OCI-LY1 (cell line): Measurements from ENCODE around the gene CD4.
"Not testable (repeated sequence)": the region's sequence is repeated elsewhere in the genome, so short reads cannot be mapped to it uniquely, and the experiment has no call there.

ENCODE experiments used
- H2AFZ ChIP-seq: fragments of 200-600 bp; sonication (generic), shearing (Covaris generic); 2 replicates; pipeline ENCODE4 v1.6.0; 2014; ENCODE audit warnings: antibody characterized with exemption, mild to moderate bottlenecking, low read length
- H3F3A ChIP-seq: fragments of 200-600 bp; sonication (generic), shearing (Covaris generic); 2 replicates; pipeline ENCODE4 v1.6.0; 2014; ENCODE audit warnings: mild to moderate bottlenecking, antibody characterized with exemption, low read length, moderate library complexity; ENCODE audit not compliant: insufficient read depth
- H3K27ac ChIP-seq: fragments of 200-600 bp; sonication (generic); 2 replicates; pipeline ENCODE4 v1.5.1; 2014; ENCODE audit warnings: low read length, mixed run types, mild to moderate bottlenecking, low read depth; ENCODE audit not compliant: poor library complexity, severe bottlenecking
- H3K27me3 ChIP-seq: fragments of 200-600 bp; sonication (generic); 2 replicates; pipeline ENCODE4 v1.6.0; 2014; ENCODE audit warnings: antibody characterized with exemption, mild to moderate bottlenecking, low read length, moderate library complexity; ENCODE audit not compliant: insufficient read depth
- H3K36me3 ChIP-seq: fragments of 200-600 bp; sonication (generic); 2 replicates; pipeline ENCODE4 v1.6.1; 2014; ENCODE audit warnings: mild to moderate bottlenecking, antibody characterized with exemption, low read length, moderate library complexity, mixed read lengths; ENCODE audit not compliant: insufficient read depth
- H3K4me1 ChIP-seq: fragments of 200-600 bp; sonication (generic); 2 replicates; pipeline ENCODE4 v1.5.1; 2014; ENCODE audit warnings: mild to moderate bottlenecking, low read length, moderate library complexity; ENCODE audit not compliant: insufficient read depth, severe bottlenecking
- H3K4me2 ChIP-seq: fragments of 200-600 bp; sonication (generic), shearing (Covaris generic); 2 replicates; pipeline ENCODE4 v1.6.1; 2014; ENCODE audit warnings: low read length
- H3K4me3 ChIP-seq: fragments of 200-600 bp; sonication (generic); 2 replicates; pipeline ENCODE4 v1.5.1; 2014; ENCODE audit warnings: low read length, low read depth, mild to moderate bottlenecking, mixed read lengths; ENCODE audit not compliant: poor library complexity, severe bottlenecking
- H3K79me2 ChIP-seq: fragments of 200-600 bp; shearing (Covaris generic); 2 replicates; pipeline ENCODE4 v1.6.1; 2016; ENCODE audit warnings: mixed run types, low read length, mixed read lengths; ENCODE audit not compliant: insufficient read depth
- H3K9ac ChIP-seq: fragments of 200-600 bp; sonication (generic), shearing (Covaris generic); 2 replicates; pipeline ENCODE4 v1.6.1; 2014; ENCODE audit warnings: mild to moderate bottlenecking, low read length, mixed read lengths
- H3K9me2 ChIP-seq: fragments of 200-600 bp; sonication (generic), shearing (Covaris generic); 2 replicates; pipeline ENCODE4 v1.6.1; 2014; ENCODE audit warnings: low read depth, mild to moderate bottlenecking, low read length, mixed read lengths
- H3K9me3 ChIP-seq: fragments of 200-600 bp; shearing (Covaris generic); 2 replicates; pipeline ENCODE4 v1.6.1; 2014; ENCODE audit warnings: low read length, mixed read lengths
- H4K20me1 ChIP-seq: fragments of 200-600 bp; sonication (generic), shearing (Covaris generic); 2 replicates; pipeline ENCODE4 v1.6.0; 2016; ENCODE audit warnings: mild to moderate bottlenecking, low read length; ENCODE audit not compliant: insufficient read depth
- EZH2 ChIP-seq: fragments of 200-600 bp; sonication (generic), shearing (Covaris generic); IDR thresholded peaks from 2 replicates; pipeline ENCODE4 v1.8.0; 2017; ENCODE audit warnings: borderline replicate concordance, mixed run types, mild to moderate bottlenecking, antibody characterized with exemption, low read length, moderate library complexity, mixed read lengths
- TF ChIP-seq, protein P1 (sequence below): fragments of 200-600 bp; sonication (generic), shearing (Covaris generic); IDR thresholded peaks from 2 replicates; pipeline ENCODE4 v1.5.1; 2017; ENCODE audit warnings: mild to moderate bottlenecking, antibody characterized with exemption, low read length, moderate library complexity, mixed read lengths

CD4 gene

DNA sequence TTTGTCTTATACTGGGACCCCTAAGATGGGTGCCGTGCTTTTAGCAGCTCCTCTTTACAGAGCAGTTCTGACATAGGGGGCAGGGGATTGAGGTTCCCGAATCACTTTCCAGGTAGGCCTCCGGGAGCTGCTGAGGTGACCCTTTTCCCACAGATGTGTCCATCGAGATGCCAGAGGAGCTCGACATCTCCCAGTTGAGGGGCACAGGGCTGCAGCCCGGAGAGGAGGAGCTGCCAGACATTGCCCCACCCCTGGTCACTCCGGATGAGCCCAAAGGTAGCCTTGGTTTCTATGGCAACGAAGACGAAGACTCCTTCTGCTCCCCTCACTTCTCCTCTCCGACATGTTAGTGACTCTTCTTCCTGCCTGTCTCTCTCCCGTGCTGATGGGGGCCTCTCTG, 73.7 kb downstream of the CD4 start:
- H3K9me3 ChIP-seq, result no peaks in the 10 kb centered on the region
- H3K79me2 ChIP-seq, result peaks cover 1% of the 10 kb centered on the region
- H3K36me3 ChIP-seq, result peaks cover 80% of the 10 kb centered on the region
- no peak overlapping the region for H3K9ac ChIP-seq
- no peak overlapping the region for H3K4me2 ChIP-seq
- H3K27ac ChIP-seq, result no peak overlapping the region
- no peaks in the 10 kb centered on the region for H3K27me3 ChIP-seq
- H3K4me1 ChIP-seq, result peaks cover 9% of the 10 kb centered on the region
- H2AFZ ChIP-seq, result no peak overlapping the region
- H3K9me2 ChIP-seq, result no peaks in the 10 kb centered on the region
- H4K20me1 ChIP-seq, result no peaks in the 10 kb centered on the region
- peaks cover 4% of the 10 kb centered on the region; the same call in 1 of the 2 replicates for H3F3A ChIP-seq
- no peak for TF ChIP-seq EZH2
- no peak overlapping the region for H3K4me3 ChIP-seq

DNA sequence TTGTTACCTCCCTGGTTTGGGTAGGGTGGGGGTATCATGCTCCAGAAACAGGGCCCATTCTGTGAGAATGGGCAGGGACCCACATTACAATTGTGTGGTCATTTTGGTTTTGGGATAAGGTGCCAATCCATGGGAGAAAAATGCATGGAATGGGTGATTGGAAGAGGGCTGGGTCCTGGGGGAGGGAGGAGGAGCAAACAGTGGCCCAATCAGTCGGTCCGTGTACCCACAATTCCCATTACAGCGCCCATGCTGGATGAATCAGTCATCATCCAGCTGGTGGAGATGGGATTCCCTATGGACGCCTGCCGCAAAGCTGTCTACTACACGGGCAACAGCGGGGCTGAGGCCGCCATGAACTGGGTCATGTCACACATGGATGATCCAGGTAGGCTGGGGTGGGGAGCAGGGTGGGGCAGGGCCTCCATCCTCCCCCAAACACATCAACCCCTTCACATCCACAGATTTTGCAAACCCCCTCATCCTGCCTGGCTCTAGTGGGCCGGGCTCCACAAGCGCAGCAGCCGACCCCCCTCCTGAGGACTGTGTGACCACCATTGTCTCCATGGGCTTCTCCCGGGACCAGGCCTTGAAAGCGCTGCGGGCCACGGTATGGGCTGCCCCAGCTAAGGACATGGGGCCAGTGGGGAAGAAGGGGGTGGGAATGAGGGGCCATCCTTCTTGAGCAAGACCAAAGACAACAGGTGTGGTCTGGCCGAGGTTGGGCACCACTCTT, 74.4 kb downstream of the CD4 start:
- no peak for TF ChIP-seq EZH2
- TF ChIP-seq, protein P1, sequence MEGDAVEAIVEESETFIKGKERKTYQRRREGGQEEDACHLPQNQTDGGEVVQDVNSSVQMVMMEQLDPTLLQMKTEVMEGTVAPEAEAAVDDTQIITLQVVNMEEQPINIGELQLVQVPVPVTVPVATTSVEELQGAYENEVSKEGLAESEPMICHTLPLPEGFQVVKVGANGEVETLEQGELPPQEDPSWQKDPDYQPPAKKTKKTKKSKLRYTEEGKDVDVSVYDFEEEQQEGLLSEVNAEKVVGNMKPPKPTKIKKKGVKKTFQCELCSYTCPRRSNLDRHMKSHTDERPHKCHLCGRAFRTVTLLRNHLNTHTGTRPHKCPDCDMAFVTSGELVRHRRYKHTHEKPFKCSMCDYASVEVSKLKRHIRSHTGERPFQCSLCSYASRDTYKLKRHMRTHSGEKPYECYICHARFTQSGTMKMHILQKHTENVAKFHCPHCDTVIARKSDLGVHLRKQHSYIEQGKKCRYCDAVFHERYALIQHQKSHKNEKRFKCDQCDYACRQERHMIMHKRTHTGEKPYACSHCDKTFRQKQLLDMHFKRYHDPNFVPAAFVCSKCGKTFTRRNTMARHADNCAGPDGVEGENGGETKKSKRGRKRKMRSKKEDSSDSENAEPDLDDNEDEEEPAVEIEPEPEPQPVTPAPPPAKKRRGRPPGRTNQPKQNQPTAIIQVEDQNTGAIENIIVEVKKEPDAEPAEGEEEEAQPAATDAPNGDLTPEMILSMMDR, result no peak
- no peak overlapping the region for H3K4me3 ChIP-seq
- no peaks in the 10 kb centered on the region for H3K27me3 ChIP-seq
- H3K36me3 ChIP-seq, result peaks cover 80% of the 10 kb centered on the region
- H3K79me2 ChIP-seq, result peaks cover 8% of the 10 kb centered on the region
- no peaks in the 10 kb centered on the region for H3K9me2 ChIP-seq
- H3K27ac ChIP-seq, result no peak overlapping the region
- H3F3A ChIP-seq, result peaks cover 4% of the 10 kb centered on the region; the same call in 1 of the 2 replicates
- H4K20me1 ChIP-seq, result 0 out of 2 replicates have a peak, but pooled peaks cover 3% of the 10 kb centered on the region
- peaks cover 13% of the 10 kb centered on the region for H3K4me1 ChIP-seq
- no peak overlapping the region for H3K9ac ChIP-seq
- no peak overlapping the region for H2AFZ ChIP-seq
- H3K9me3 ChIP-seq, result no peaks in the 10 kb centered on the region
- no peak overlapping the region for H3K4me2 ChIP-seq

DNA sequence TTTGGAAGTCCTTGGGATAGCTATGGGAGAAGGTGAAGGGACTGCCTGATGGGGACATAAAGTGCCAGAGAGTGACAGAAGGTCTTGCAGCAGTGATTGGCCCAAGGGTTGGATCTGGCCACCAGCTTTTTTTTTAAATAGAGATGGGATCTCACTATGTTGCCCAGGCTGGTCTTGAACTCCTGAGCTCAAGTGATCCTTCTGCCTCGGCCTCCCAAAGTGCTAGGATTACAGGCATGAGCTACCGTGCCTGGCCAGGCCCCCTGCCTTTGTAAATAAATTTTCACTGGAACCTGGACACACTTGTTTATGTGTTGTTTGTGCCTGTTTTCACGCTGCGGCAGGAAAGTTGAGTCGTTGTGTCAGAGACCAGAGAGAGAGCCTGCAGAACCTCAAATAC, 76.0 kb downstream of the CD4 start:
- not testable (repeated sequence) for H3F3A ChIP-seq, H3K9me2 ChIP-seq

DNA sequence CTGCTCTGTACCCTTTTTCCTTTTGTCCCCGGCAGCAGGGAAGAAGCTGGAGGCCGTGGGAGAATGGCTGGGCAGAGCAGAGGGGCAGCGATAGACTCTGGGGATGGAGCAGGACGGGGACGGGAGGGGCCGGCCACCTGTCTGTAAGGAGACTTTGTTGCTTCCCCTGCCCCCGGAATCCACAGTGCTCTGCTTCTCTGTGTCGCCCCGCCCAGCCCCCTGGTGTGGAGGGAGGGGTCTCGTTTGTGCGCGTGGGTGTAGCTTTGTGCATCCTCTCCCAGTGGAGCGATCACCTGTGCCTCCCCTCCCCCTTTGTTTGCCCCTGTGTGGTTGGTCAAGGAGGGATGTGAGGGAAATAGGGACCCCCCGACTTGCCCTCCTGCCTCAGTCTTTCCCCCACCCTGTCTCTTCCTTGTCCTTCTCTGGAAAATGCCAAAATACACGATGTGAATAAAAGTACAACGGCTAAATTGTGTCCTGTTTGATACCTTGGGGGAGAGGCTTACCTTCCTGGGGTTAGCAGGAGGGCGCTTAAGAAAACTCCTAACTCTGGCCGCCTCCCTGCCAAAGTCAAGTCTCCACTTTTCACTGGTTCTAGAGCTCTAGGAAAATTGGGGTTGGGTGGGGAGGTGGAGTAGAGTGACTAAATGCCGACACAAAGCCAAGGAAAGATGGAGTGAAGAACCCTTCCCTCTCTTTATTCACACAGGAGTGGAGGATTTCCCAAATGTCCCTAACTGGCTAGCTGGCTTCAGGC, 77.0 kb downstream of the CD4 start:
- H2AFZ ChIP-seq, result no peak overlapping the region

More for the DNA sequence above, 76.0 kb downstream of the CD4 start:
- not testable (repeated sequence) for H3K27ac ChIP-seq, H3K9me3 ChIP-seq, H3K9ac ChIP-seq, H3K4me3 ChIP-seq, H3K27me3 ChIP-seq, H3K4me2 ChIP-seq, H2AFZ ChIP-seq, H3K79me2 ChIP-seq, H4K20me1 ChIP-seq
- peaks cover 82% of the 10 kb centered on the region for H3K36me3 ChIP-seq
- H3K4me1 ChIP-seq, result peaks cover 29% of the 10 kb centered on the region

More for the DNA sequence above, 77.0 kb downstream of the CD4 start:
- Histone ChIP-seq H4K20me1 (peaks cover 3% of the 10 kb centered on the region; the same call in 1 of the 2 replicates), H3K9ac (peak overlapping the region; percentile 60; the same call in 1 of the 2 replicates), H3K4me1 (peaks cover 39% of the 10 kb centered on the region), H3K4me3 (peak overlapping the region; percentile 91), H3K4me2 (peak overlapping the region; percentile 99), H3K27me3 (no peaks in the 10 kb centered on the region), H3K79me2 (peaks cover 8% of the 10 kb centered on the region), H3K36me3 (peaks cover 82% of the 10 kb centered on the region), H3K9me2 (no peaks in the 10 kb centered on the region), H3F3A (peaks cover 8% of the 10 kb centered on the region; the same call in 1 of the 2 replicates), H3K9me3 (no peaks in the 10 kb centered on the region), H3K27ac (peak overlapping the region; percentile 70)
- no peak for TF ChIP-seq EZH2
- TF ChIP-seq, protein P1, result no peak
